T-helper 22 cell (primary cell): Measurements from ENCODE around the gene CNDP2.
"Not testable (repeated sequence)": the region's sequence is repeated elsewhere in the genome, so short reads cannot be mapped to it uniquely, and the experiment has no call there.

Experiments
- DNase-seq: peaks from one replicate; pipeline ENCODE4 v3.0.0-alpha.2; 2020; ENCODE audit warnings: low read depth

CNDP2 gene

GRCh38 chr18:74500774-74501173 lies 4.6 kb downstream of the CNDP2 start:
- not testable (repeated sequence) for DNase-seq

GRCh38 chr18:74501386-74501785 lies 5.2 kb downstream of the CNDP2 start:
- DNase-seq, result no peak

- DNase-seq, result no peak
Observed at GRCh38 chr18:74503137-74503536, 7.0 kb downstream of the CNDP2 start.

GRCh38 chr18:74505776-74506175 lies 9.6 kb downstream of the CNDP2 start:
- DNase-seq, result no peak

GRCh38 chr18:74506448-74507084 lies 10.4 kb downstream of the CNDP2 start:
- no peak for DNase-seq

GRCh38 chr18:74507097-74507881 lies 11.1 kb downstream of the CNDP2 start:
- no peak for DNase-seq

- DNase-seq, result no peak
Observed at GRCh38 chr18:74507927-74508326, 11.8 kb downstream of the CNDP2 start.

- DNase-seq, result no peak
Observed at GRCh38 chr18:74508366-74508765, 12.2 kb downstream of the CNDP2 start.

- no peak for DNase-seq
Observed at GRCh38 chr18:74508821-74509225, 12.7 kb downstream of the CNDP2 start.

- DNase-seq, result no peak
Observed at GRCh38 chr18:74509856-74510769, 13.9 kb downstream of the CNDP2 start.

- no peak for DNase-seq
Observed at GRCh38 chr18:74510770-74511095, 14.6 kb downstream of the CNDP2 start.

GRCh38 chr18:74511823-74512222 lies 15.7 kb downstream of the CNDP2 start:
- no peak for DNase-seq

- DNase-seq, result no peak
Observed at GRCh38 chr18:74512321-74513053, 16.3 kb downstream of the CNDP2 start.

- DNase-seq, result no peak
Observed at GRCh38 chr18:74513149-74513882, 17.2 kb downstream of the CNDP2 start.

GRCh38 chr18:74513883-74514205 lies 17.7 kb downstream of the CNDP2 start:
- DNase-seq, result no peak

- DNase-seq, result no peak
Observed at GRCh38 chr18:74514860-74515495, 18.8 kb downstream of the CNDP2 start.

GRCh38 chr18:74515620-74516231 lies 19.6 kb downstream of the CNDP2 start:
- no peak for DNase-seq

GRCh38 chr18:74516271-74517235 lies 20.4 kb downstream of the CNDP2 start:
- DNase-seq, result no peak

GRCh38 chr18:74517236-74517630 lies 21.1 kb downstream of the CNDP2 start:
- no peak for DNase-seq
